HG03159 (cell line): Measurements from ENCODE around the gene KDM3A.

Source experiments
- ATAC-seq: cut with Tn5 transposase; IDR thresholded peaks from one replicate; pipeline ENCODE4 v1.9.1; 2021; ENCODE audit warnings: mild to moderate bottlenecking, moderate library complexity; ENCODE audit not compliant: unreplicated experiment

KDM3A gene

GRCh38 chr2:86513948-86514660, 72.9 kb downstream of the KDM3A start:
- no peak for ATAC-seq

- no peak for ATAC-seq
Measured at GRCh38 chr2:86518481-86518880, 77.3 kb downstream of the KDM3A start.

GRCh38 chr2:86519349-86519748, 78.2 kb downstream of the KDM3A start:
- no peak for ATAC-seq

GRCh38 chr2:86520153-86520552, 79.0 kb downstream of the KDM3A start:
- no peak for ATAC-seq

GRCh38 chr2:86521922-86522321, 80.8 kb downstream of the KDM3A start:
- ATAC-seq = no peak

- ATAC-seq = no peak
Measured at GRCh38 chr2:86522711-86523110, 81.5 kb downstream of the KDM3A start.

- ATAC-seq = no peak
Measured at GRCh38 chr2:86523491-86523890, 82.3 kb downstream of the KDM3A start.

GRCh38 chr2:86525421-86526340, 84.5 kb downstream of the KDM3A start:
- ATAC-seq = no peak

GRCh38 chr2:86533589-86533988, 92.4 kb downstream of the KDM3A start:
- ATAC-seq = no peak

- ATAC-seq = no peak
Measured at GRCh38 chr2:86541334-86541733, 100.2 kb downstream of the KDM3A start.
